Caco-2 (cell line): ENCODE results near the gene TSHZ3. TPM values are rescaled to one million over a fixed set of nuclear protein-coding genes. Genes with fewer than 3 reads are reported as not detected.

Experiments used
- BruUV-seq: library from RNA; stranded (reverse); fragments of 400-500 nt; replicated peaks from 2 replicates; lab custom pipeline; 2021; lab: Mats Ljungman, UMichigan
- CTCF ChIA-PET: fragments of 300-600 bp; sonication (Branson Sonifier 250); formaldehyde crosslinking; loops from one replicate; lab custom pipeline; 2022; ENCODE audit warnings: antibody characterized with exemption; lab: Charles Lee
- POLR2A ChIA-PET: fragments of 300-600 bp; sonication (Branson Sonifier 250); formaldehyde crosslinking; loops from one replicate; lab custom pipeline; 2022; ENCODE audit warnings: antibody characterized with exemption; lab: Charles Lee
- DNase-seq, 2 experiments: peaks; one replicate each; pipeline versions ENCODE4 v3.0.0 to v3.0.0-alpha.2; 2020 to 2022
- H3K27me3 ChIP-seq: replicated peaks from 2 replicates; pipeline ENCODE4 v1.6.0; 2011; ENCODE audit warnings: low read length; ENCODE audit not compliant: control insufficient read depth, insufficient read depth
- H3K36me3 ChIP-seq: 2 replicates; pipeline ENCODE4 v1.5.1; 2011; ENCODE audit warnings: low read length; ENCODE audit not compliant: control insufficient read depth, insufficient read depth
- H3K4me1 ChIP-seq: fragments of 250-450 bp; sonication (Bioruptor Pico); 2 replicates; pipeline ENCODE4 v1.5.1; 2020; ENCODE audit warnings: mild to moderate bottlenecking
- H3K4me3 ChIP-seq: 2 replicates; pipeline ENCODE4 v1.5.1; 2011; ENCODE audit warnings: low read depth, mild to moderate bottlenecking, control low read depth, low read length
- H3K9me3 ChIP-seq: fragments of 250-450 bp; sonication (Bioruptor Pico); 2 replicates; pipeline ENCODE4 v1.5.1; 2020; ENCODE audit warnings: mild to moderate bottlenecking, moderate library complexity
- H3K27ac Mint-ChIP-seq: one replicate; pipeline ENCODE4 v1.8.0; 2022; ENCODE audit warnings: mixed read lengths; ENCODE audit not compliant: unreplicated experiment
- H3K27me3 Mint-ChIP-seq: one replicate; pipeline ENCODE4 v1.8.0; 2022; ENCODE audit warnings: mixed read lengths; ENCODE audit not compliant: insufficient read depth, unreplicated experiment
- H3K36me3 Mint-ChIP-seq: one replicate; pipeline ENCODE4 v1.8.0; 2022; ENCODE audit warnings: mild to moderate bottlenecking, mixed read lengths; ENCODE audit not compliant: insufficient read depth, unreplicated experiment
- H3K4me1 Mint-ChIP-seq: one replicate; pipeline ENCODE4 v1.8.0; 2022; ENCODE audit warnings: low read depth, mixed read lengths; ENCODE audit not compliant: unreplicated experiment
- H3K4me3 Mint-ChIP-seq: one replicate; pipeline ENCODE4 v1.8.0; 2022; ENCODE audit warnings: mild to moderate bottlenecking, moderate library complexity, mixed read lengths; ENCODE audit not compliant: unreplicated experiment
- H3K9me3 Mint-ChIP-seq: one replicate; pipeline ENCODE4 v1.8.0; 2022; ENCODE audit warnings: mixed read lengths; ENCODE audit not compliant: unreplicated experiment
- intact Hi-C: fragments of 100-400 bp; cut with micrococcal nuclease; formaldehyde crosslinking; loops from one replicate; pipeline ENCODE4 v1.10.0; 2022; ENCODE audit not compliant: unreplicated experiment
- total RNA-seq: library from RNA; stranded (reverse); gene quantifications from 2 replicates; pipeline ENCODE4 v1.2.3, GENCODE V29; 2022
- TF ChIP-seq, protein P1 (sequence below), 2 experiments: fragments of 200-600 bp in 1 of 2; IDR thresholded peaks; 1 replicate in 1 of 2; 2 replicates in 1 of 2; pipeline versions ENCODE4 v1.5.1 to v1.8.0; 2011 to 2022; ENCODE audit warnings: antibody characterized with exemption in 1 of 2, control low read depth in 1 of 2, inconsistent platforms in 1 of 2, low read depth in 1 of 2, low read length in 1 of 2, mild to moderate bottlenecking in 1 of 2, moderate library complexity in 1 of 2; ENCODE audit not compliant: insufficient read depth in 1 of 2, severe bottlenecking in 1 of 2, unreplicated experiment in 1 of 2

Gene TSHZ3
- total RNA-seq, 1 experiment from 2014 or later: not detected

DNA sequence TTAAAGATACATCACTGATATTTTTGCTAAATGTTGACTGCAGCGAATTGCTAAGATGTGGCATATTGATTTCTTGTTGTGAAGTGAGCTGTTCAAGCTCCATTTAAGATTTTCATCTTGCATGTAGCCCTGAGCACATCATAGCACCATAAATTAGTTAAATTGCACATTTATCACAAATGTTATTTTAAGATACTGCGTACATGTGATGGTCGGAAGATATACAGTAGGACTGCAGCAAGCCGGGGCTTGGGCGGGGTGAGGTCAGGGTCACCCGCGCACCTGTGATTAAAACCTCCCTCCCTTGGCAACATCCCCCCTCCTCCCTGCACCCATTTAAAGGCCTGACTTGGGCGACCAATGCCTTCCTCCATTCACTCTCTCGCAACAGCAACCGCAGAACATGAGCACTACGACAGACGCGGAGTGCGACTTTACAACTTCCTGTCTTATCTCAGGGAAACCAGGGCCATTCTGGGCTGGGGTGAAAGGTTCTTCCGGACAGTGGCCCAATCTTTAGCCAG lies 76.6 kb downstream of the TSHZ3 start:
- no peaks in the 10 kb centered on the region for H3K9me3 ChIP-seq
- no TSS peak for BruUV-seq
- no peak overlapping the region for H3K4me3 ChIP-seq
- no peak overlapping the region for H3K4me3 Mint-ChIP-seq
- no peak overlapping the region for H3K27ac Mint-ChIP-seq
- TF ChIP-seq, protein P1, sequence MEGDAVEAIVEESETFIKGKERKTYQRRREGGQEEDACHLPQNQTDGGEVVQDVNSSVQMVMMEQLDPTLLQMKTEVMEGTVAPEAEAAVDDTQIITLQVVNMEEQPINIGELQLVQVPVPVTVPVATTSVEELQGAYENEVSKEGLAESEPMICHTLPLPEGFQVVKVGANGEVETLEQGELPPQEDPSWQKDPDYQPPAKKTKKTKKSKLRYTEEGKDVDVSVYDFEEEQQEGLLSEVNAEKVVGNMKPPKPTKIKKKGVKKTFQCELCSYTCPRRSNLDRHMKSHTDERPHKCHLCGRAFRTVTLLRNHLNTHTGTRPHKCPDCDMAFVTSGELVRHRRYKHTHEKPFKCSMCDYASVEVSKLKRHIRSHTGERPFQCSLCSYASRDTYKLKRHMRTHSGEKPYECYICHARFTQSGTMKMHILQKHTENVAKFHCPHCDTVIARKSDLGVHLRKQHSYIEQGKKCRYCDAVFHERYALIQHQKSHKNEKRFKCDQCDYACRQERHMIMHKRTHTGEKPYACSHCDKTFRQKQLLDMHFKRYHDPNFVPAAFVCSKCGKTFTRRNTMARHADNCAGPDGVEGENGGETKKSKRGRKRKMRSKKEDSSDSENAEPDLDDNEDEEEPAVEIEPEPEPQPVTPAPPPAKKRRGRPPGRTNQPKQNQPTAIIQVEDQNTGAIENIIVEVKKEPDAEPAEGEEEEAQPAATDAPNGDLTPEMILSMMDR (IDR thresholded peaks at IDR 0.05; ENCODE audit: insufficient read depth in 1 of 2, low read depth in 1 of 2, low read length in 1 of 2, severe bottlenecking in 1 of 2, unreplicated experiment in 1 of 2): no peak
- no peaks in the 10 kb centered on the region for H3K27me3 ChIP-seq
- H3K9me3 Mint-ChIP-seq: no peaks in the 10 kb centered on the region
- H3K4me1 ChIP-seq: no peaks in the 10 kb centered on the region
- no peaks in the 10 kb centered on the region for H3K4me1 Mint-ChIP-seq
- intact Hi-C loops: no loop called here
- H3K27me3 Mint-ChIP-seq: peaks cover 11% of the 10 kb centered on the region
- H3K36me3 Mint-ChIP-seq: no peaks in the 10 kb centered on the region
- CTCF ChIA-PET: no interaction called here
- POLR2A ChIA-PET: no interaction called here
- no peak for DNase-seq
- H3K36me3 ChIP-seq: no peaks in the 10 kb centered on the region

DNA sequence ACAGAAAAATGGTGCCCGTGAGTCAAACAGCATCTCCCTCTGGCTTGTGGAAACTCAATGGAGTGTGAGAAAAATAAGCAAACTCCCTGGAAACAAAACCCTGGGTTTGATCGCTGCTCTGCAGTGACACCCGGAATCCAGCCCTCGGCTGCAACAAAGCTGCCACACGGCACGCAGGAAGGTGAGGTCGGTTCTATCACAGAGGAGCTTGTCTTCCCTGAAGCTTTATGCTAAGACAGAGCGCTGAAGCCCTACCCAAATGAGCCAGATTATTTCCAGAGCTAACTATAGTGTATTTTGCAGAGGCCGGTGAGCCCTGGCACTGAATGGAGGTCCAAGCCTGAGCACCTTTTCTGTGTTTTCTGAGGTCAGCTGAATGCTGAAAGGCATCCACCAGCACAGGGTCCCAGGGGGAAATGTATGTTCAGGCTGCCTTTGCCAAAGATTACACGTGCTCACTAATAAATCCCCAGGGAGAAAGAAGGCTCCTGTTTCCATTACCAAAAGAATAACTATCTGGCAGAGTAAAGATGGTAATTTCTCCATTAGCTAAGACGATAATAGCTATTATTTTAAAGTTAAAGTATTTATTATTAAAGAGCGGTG lies 77.8 kb downstream of the TSHZ3 start:
- H3K9me3 Mint-ChIP-seq: no peaks in the 10 kb centered on the region
- no peaks in the 10 kb centered on the region for H3K4me1 Mint-ChIP-seq
- CTCF ChIA-PET: no interaction called here
- H3K4me1 ChIP-seq: no peaks in the 10 kb centered on the region
- no peaks in the 10 kb centered on the region for H3K36me3 ChIP-seq
- H3K27me3 ChIP-seq: no peaks in the 10 kb centered on the region
- POLR2A ChIA-PET: no interaction called here
- H3K27me3 Mint-ChIP-seq: peaks cover 11% of the 10 kb centered on the region
- H3K4me3 Mint-ChIP-seq: no peak overlapping the region
- no peak overlapping the region for H3K27ac Mint-ChIP-seq
- peak in 1 of 2 experiments; percentile 6 for DNase-seq
- intact Hi-C loops: no loop called here
- no peaks in the 10 kb centered on the region for H3K36me3 Mint-ChIP-seq
- H3K4me3 ChIP-seq: no peak overlapping the region
- H3K9me3 ChIP-seq: no peaks in the 10 kb centered on the region
- TF ChIP-seq, protein P1 (IDR thresholded peaks at IDR 0.05; ENCODE audit: insufficient read depth in 1 of 2, low read depth in 1 of 2, low read length in 1 of 2, severe bottlenecking in 1 of 2, unreplicated experiment in 1 of 2): no peak
- no TSS peak for BruUV-seq

DNA sequence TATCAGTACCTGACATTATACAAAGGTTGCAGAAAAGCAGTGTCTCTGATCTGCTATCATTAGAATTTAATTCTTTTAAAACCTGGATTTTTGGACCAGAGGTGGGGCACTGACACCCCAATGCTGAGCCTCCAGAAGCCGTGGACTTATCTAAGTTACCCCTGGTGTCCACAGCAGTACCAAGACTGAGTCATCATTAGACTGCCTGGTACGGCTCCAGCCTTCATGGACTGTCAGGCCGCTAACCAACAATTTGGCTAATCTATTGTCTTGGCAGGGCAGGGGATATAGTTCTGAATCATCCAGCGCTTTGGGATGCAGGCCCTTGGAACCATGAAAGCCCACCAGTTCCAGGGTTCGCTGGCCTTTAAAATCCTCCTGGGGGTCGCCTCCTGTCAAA lies 78.3 kb downstream of the TSHZ3 start:
- Mint-ChIP-seq H3K27ac (no peak overlapping the region), H3K4me3 (no peak overlapping the region), H3K4me1 (no peaks in the 10 kb centered on the region), H3K36me3 (no peaks in the 10 kb centered on the region), H3K9me3 (no peaks in the 10 kb centered on the region), H3K27me3 (peaks cover 11% of the 10 kb centered on the region)
- no peaks in the 10 kb centered on the region for H3K4me1 ChIP-seq
- POLR2A ChIA-PET: no interaction called here
- DNase-seq: no peak
- no peaks in the 10 kb centered on the region for H3K27me3 ChIP-seq
- H3K36me3 ChIP-seq: no peaks in the 10 kb centered on the region
- H3K9me3 ChIP-seq: no peaks in the 10 kb centered on the region
- TF ChIP-seq, protein P1 (IDR thresholded peaks at IDR 0.05; ENCODE audit: insufficient read depth in 1 of 2, low read depth in 1 of 2, low read length in 1 of 2, severe bottlenecking in 1 of 2, unreplicated experiment in 1 of 2): no peak
- H3K4me3 ChIP-seq: no peak overlapping the region
- intact Hi-C loops: no loop called here
- CTCF ChIA-PET: no interaction called here
- no TSS peak for BruUV-seq
